ENCODE data around the gene PPP2R5C. TPM values are rescaled to one million over a fixed set of nuclear protein-coding genes. Genes with fewer than 3 reads are reported as not detected.

Gene PPP2R5C
- total and polyA plus RNA-seq, 8 donors: 41.6 to 76.1 (median 55.9) TPM

DNA sequence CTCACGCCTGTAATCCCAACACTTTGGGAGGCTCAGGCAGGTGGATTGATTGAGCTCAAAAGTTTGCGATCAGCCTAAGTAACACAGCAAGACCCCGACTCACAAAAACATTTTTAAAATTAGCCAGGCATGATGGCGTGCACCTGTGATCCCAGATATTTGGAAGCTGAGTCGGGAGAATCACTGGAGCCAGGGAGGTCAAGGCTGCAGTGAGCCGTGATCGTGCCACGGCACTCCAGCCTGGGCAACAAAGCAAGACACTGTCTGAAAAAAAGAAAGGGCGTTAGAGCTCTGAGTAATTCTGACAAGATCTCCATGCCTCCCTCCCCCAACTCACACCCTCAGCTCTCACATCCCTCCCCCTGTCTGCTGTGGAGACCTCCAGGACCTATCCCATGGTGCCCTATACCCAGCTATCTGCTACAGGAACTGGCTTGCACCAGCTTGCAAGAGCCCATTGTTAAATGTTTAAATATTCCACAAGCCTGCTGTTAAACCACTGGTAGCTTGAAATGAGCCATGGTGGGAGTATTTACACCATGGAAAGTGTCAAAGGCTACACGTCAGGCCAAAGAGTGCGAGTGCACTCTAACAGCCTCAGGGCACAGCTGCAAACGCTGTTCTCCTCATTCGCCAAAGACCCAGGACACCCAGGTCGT is 35.1 kb upstream of the PPP2R5C start:
- TF ChIP-seq, protein P1, sequence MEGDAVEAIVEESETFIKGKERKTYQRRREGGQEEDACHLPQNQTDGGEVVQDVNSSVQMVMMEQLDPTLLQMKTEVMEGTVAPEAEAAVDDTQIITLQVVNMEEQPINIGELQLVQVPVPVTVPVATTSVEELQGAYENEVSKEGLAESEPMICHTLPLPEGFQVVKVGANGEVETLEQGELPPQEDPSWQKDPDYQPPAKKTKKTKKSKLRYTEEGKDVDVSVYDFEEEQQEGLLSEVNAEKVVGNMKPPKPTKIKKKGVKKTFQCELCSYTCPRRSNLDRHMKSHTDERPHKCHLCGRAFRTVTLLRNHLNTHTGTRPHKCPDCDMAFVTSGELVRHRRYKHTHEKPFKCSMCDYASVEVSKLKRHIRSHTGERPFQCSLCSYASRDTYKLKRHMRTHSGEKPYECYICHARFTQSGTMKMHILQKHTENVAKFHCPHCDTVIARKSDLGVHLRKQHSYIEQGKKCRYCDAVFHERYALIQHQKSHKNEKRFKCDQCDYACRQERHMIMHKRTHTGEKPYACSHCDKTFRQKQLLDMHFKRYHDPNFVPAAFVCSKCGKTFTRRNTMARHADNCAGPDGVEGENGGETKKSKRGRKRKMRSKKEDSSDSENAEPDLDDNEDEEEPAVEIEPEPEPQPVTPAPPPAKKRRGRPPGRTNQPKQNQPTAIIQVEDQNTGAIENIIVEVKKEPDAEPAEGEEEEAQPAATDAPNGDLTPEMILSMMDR (IDR thresholded peaks at IDR 0.05): no peak
- no peak overlapping the region for H3K4me3 ChIP-seq
- H3K9me3 ChIP-seq: no peaks in the 10 kb centered on the region
- intact Hi-C loops (cut with DNase I): no loop called here
- DNase-seq (no peak), FAIRE-seq (no peak), ATAC-seq (no peak)
- 77 to 81% methylated on average over 14 of the region's 14 CpGs for WGBS, 2 donors
- no peaks in the 10 kb centered on the region for H3K27me3 ChIP-seq
- H3K27ac ChIP-seq: no peak overlapping the region
- H3K4me1 ChIP-seq: peaks cover 5 to 9% (median 7%) of the 10 kb centered on the region in 3 donors
- H3K36me3 ChIP-seq: no peaks in the 10 kb centered on the region

DNA sequence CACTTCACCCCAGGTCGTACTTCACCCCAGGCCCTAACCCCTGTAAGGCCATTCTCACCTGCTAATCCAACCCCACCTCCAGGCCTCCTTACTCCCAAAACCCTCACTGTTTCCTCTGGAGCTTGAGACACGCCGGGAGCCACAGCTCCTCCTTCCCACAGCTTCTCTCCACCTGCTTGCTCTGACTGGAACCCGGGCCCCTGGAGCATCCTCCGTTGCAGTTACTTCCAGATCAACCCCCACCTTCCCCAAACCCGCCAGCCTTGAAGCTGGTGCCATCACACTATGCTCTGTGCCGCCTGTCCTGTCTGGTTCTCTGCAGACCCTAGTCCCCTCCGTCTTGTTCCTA is 34.6 kb upstream of the PPP2R5C start:
- Histone ChIP-seq H3K27me3 (no peaks in the 10 kb centered on the region), H3K27ac (no peak overlapping the region), H3K36me3 (no peaks in the 10 kb centered on the region), H3K4me1 (peaks cover 10 to 14% (median 12%) of the 10 kb centered on the region in 3 donors), H3K4me3 (no peak overlapping the region), H3K9me3 (no peaks in the 10 kb centered on the region)
- TF ChIP-seq, protein P1 (IDR thresholded peaks at IDR 0.05): no peak
- FAIRE-seq: no peak
- DNase-seq: no peak
- whole genome bisulfite sequencing, 2 donors: 66 to 73% methylated on average over 8 of the region's 8 CpGs
- intact Hi-C loops (cut with DNase I): no loop called here
- ATAC-seq: no peak

DNA sequence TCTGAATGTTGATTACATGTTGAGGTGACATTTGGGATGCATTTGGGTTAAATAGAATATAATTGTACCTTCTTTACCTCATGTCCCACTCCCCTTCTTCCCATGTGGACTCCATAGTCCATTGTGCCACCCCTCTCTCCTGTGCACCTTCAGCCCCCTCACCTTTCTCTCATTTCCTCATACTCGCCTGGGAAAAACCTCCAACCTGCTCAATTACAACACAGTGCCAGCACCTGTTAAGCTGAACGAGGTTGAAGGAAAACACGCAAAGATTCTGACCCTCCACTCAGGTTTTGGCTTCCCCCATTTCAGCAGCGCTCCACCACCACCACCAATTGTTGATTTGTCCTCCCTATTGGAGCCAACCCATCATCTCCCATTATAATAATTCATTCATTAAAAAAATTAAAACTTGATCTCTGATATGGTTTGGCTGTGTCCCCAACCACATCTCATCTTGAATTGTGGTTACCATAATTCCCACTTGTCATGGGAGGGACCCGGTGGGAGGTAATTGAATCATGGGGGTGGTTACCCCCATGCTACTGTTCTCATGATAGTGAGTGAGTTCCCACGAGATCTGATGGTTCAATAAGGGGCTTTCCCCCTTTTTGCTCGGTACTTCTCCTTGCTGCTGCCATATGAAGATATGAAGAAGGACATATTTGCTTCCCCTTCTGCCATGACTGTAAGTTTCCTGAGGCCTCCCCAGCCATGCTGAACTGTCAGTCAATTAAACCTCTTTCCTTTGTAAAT is 33.7 kb upstream of the PPP2R5C start:
- TF ChIP-seq, protein P1 (IDR thresholded peaks at IDR 0.05): no peak
- Histone ChIP-seq H3K4me1 (peaks cover 12 to 19% (median 12%) of the 10 kb centered on the region in 3 donors), H3K9me3 (no peaks in the 10 kb centered on the region), H3K36me3 (no peaks in the 10 kb centered on the region), H3K27me3 (no peaks in the 10 kb centered on the region), H3K4me3 (no peak overlapping the region), H3K27ac (no peak overlapping the region)
- no peak for ATAC-seq
- WGBS, 2 donors: 60 to 62% methylated on average over 7 of the region's 7 CpGs
- no peak for FAIRE-seq
- intact Hi-C loops (cut with DNase I): no loop called here
- no peak for DNase-seq

DNA sequence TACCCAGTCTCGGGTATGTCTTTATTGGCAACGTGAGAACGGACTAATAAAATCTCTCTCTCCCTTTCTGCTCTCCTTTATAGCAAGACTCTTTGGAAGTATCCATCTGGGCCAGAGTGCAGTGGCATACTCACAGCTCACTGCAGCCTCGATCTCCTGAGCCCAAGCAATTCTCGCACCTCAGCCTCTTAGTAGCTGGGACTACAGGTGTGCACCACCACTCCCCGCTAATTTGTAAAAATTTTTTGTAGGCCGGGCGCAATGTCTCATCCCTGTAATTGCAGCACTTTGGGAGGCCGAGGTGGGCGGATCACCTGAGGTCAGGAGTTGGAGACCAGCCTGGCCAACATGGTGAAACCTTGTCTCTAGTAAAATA is 33.2 kb upstream of the PPP2R5C start:
- no peak for FAIRE-seq
- WGBS, 2 donors: 87 to 90% methylated on average over 10 of the region's 10 CpGs
- ATAC-seq: no peak

More for the DNA sequence above, 33.2 kb upstream of the PPP2R5C start:
- no peak overlapping the region for H3K27ac ChIP-seq
- H3K4me1 ChIP-seq: peaks cover 12 to 19% (median 12%) of the 10 kb centered on the region in 3 donors
- H3K4me3 ChIP-seq: no peak overlapping the region
- no peaks in the 10 kb centered on the region for H3K36me3 ChIP-seq
- DNase-seq: no peak
- intact Hi-C loops (cut with DNase I): no loop called here
- TF ChIP-seq, protein P1 (IDR thresholded peaks at IDR 0.05): no peak
- H3K27me3 ChIP-seq: no peaks in the 10 kb centered on the region
- H3K9me3 ChIP-seq: no peaks in the 10 kb centered on the region

All from pancreas (tissue), 10 donors.